A673 (cell line): ENCODE results near the gene RNF5.

Experiments used
- CTCF ChIP-seq: fragments of 300-800, 200-600 bp; sonication (generic); conservative IDR thresholded peaks from 2 replicates; pipeline ENCODE4 v1.5.1; 2017; ENCODE audit warnings: low read depth, mild to moderate bottlenecking, antibody characterized with exemption, low read length, moderate library complexity, mixed read lengths
- EZH2 ChIP-seq: fragments of 200-600 bp; sonication (generic); IDR thresholded peaks from 2 replicates; pipeline ENCODE4 v1.6.1; 2017; ENCODE audit warnings: borderline replicate concordance, low read depth, mild to moderate bottlenecking, mixed read lengths, antibody characterized with exemption, low read length; ENCODE audit not compliant: poor library complexity, severe bottlenecking

- TF ChIP-seq EZH2 = no peak
- TF ChIP-seq CTCF = no peak
Observed at GRCh38 chr6:32137454-32137853, 40.8 kb upstream of the RNF5 start.
